GM19099 (cell line): Measurements from ENCODE around the gene IPPK.

Experiments used
- POLR2A ChIP-seq: IDR thresholded peaks from 3 replicates; pipeline ENCODE4 v1.6.1; 2011; ENCODE audit warnings: low read depth; ENCODE audit not compliant: insufficient read length; ENCODE audit errors: extremely low read depth

Gene IPPK

GRCh38 chr9:92709954-92710353, 40.0 kb upstream of the IPPK start:
- no peak for TF ChIP-seq POLR2A

- TF ChIP-seq POLR2A = no peak
Measured at GRCh38 chr9:92709240-92709639, 39.3 kb upstream of the IPPK start.

GRCh38 chr9:92707530-92707929, 37.6 kb upstream of the IPPK start:
- no peak for TF ChIP-seq POLR2A

- TF ChIP-seq POLR2A = no peak
Measured at GRCh38 chr9:92706218-92706940, 36.4 kb upstream of the IPPK start.

- TF ChIP-seq POLR2A = no peak
Measured at GRCh38 chr9:92704528-92704927, 34.6 kb upstream of the IPPK start.

GRCh38 chr9:92696619-92697018, 26.7 kb upstream of the IPPK start:
- TF ChIP-seq POLR2A = no peak

GRCh38 chr9:92686954-92687353, 17.0 kb upstream of the IPPK start:
- no peak for TF ChIP-seq POLR2A

- TF ChIP-seq POLR2A = no peak
Measured at GRCh38 chr9:92685022-92685421, 15.1 kb upstream of the IPPK start.

GRCh38 chr9:92682269-92682668, 12.3 kb upstream of the IPPK start:
- TF ChIP-seq POLR2A = no peak

GRCh38 chr9:92680166-92681119, 10.5 kb upstream of the IPPK start:
- TF ChIP-seq POLR2A = no peak

- no peak for TF ChIP-seq POLR2A
Measured at GRCh38 chr9:92679413-92680165, 9.7 kb upstream of the IPPK start.

GRCh38 chr9:92671323-92671722, 1.4 kb upstream of the IPPK start:
- TF ChIP-seq POLR2A = no peak

- TF ChIP-seq POLR2A = no peak
Measured at GRCh38 chr9:92669527-92669889, 423 bp downstream of the IPPK start.

- TF ChIP-seq POLR2A = no peak
Measured at GRCh38 chr9:92668746-92669526, 995 bp downstream of the IPPK start.
